Measurements from ENCODE around the gene CRB3.

DNA sequence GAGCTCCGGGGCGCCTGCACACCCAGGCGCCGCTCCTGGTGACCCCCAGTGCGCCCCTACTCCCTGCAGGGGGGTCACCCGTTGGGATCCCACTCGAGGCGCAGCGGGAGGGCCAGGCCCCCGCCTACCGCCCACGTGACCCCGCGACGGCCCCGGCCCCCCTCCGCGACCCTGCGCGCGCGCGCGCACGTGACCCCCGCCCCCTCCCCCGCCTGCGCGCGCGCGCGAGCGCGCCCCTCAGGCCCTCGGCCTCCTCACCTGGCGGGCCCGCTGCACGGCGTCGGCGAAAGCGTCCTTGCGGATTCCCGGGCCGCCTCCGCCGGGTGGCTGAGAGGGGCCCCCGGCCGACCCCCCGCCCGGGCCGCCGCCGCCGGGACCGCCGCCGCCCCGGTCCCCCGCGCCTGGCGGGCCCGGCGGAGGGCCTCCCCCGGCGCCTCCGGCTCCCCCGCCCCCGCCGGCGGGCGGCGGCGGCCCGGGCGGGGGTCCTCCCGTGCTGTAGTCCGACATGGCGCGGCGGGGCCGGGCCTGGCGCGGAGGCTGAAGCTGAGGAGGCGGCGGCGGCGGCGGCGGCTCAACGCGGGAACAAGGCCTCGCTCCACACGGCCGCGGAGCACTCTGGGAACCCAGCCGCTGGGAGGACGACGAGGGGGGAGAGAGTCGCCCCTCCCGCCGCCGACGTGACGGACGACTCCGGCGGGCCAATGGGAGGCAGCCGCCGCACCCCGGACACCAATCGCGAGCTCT is 39.7 kb upstream of the CRB3 start, which contains the start of gene KHSRP:
- TF ChIP-seq, protein P1, sequence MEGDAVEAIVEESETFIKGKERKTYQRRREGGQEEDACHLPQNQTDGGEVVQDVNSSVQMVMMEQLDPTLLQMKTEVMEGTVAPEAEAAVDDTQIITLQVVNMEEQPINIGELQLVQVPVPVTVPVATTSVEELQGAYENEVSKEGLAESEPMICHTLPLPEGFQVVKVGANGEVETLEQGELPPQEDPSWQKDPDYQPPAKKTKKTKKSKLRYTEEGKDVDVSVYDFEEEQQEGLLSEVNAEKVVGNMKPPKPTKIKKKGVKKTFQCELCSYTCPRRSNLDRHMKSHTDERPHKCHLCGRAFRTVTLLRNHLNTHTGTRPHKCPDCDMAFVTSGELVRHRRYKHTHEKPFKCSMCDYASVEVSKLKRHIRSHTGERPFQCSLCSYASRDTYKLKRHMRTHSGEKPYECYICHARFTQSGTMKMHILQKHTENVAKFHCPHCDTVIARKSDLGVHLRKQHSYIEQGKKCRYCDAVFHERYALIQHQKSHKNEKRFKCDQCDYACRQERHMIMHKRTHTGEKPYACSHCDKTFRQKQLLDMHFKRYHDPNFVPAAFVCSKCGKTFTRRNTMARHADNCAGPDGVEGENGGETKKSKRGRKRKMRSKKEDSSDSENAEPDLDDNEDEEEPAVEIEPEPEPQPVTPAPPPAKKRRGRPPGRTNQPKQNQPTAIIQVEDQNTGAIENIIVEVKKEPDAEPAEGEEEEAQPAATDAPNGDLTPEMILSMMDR (IDR thresholded peaks at IDR 0.05; ENCODE audit: low read depth, low read length, missing input control), result no peak
- TF ChIP-seq, protein P2, sequence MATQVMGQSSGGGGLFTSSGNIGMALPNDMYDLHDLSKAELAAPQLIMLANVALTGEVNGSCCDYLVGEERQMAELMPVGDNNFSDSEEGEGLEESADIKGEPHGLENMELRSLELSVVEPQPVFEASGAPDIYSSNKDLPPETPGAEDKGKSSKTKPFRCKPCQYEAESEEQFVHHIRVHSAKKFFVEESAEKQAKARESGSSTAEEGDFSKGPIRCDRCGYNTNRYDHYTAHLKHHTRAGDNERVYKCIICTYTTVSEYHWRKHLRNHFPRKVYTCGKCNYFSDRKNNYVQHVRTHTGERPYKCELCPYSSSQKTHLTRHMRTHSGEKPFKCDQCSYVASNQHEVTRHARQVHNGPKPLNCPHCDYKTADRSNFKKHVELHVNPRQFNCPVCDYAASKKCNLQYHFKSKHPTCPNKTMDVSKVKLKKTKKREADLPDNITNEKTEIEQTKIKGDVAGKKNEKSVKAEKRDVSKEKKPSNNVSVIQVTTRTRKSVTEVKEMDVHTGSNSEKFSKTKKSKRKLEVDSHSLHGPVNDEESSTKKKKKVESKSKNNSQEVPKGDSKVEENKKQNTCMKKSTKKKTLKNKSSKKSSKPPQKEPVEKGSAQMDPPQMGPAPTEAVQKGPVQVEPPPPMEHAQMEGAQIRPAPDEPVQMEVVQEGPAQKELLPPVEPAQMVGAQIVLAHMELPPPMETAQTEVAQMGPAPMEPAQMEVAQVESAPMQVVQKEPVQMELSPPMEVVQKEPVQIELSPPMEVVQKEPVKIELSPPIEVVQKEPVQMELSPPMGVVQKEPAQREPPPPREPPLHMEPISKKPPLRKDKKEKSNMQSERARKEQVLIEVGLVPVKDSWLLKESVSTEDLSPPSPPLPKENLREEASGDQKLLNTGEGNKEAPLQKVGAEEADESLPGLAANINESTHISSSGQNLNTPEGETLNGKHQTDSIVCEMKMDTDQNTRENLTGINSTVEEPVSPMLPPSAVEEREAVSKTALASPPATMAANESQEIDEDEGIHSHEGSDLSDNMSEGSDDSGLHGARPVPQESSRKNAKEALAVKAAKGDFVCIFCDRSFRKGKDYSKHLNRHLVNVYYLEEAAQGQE (IDR thresholded peaks at IDR 0.05), result no peak
- TF ChIP-seq RAD21 (IDR thresholded peaks at IDR 0.05) (no peak), SP1 (IDR thresholded peaks at IDR 0.05) (no peak), FOXA1 (IDR thresholded peaks at IDR 0.05) (no peak), YY1 (IDR thresholded peaks at IDR 0.05) (peak; percentile 3), RXRA (IDR thresholded peaks at IDR 0.05) (no peak)
- TF ChIP-seq, protein P3, sequence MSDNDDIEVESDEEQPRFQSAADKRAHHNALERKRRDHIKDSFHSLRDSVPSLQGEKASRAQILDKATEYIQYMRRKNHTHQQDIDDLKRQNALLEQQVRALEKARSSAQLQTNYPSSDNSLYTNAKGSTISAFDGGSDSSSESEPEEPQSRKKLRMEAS (IDR thresholded peaks at IDR 0.05), result no peak
- TF ChIP-seq, protein P4, sequence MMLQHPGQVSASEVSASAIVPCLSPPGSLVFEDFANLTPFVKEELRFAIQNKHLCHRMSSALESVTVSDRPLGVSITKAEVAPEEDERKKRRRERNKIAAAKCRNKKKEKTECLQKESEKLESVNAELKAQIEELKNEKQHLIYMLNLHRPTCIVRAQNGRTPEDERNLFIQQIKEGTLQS (IDR thresholded peaks at IDR 0.05), result no peak

Data from liver (tissue), 3 donors.